Activated naive CD4-positive, alpha-beta T cell treated with anti-CD3 and anti-CD28 coated beads, Interleukin-2, amount 10 ng/mL, durations not matched to agents 7 days and 5 days (primary cell): ENCODE measurements around the gene CDT1.

ENCODE experiments used
- CTCF ChIA-PET: fragments of 350-600 bp; sonication (Branson Sonifier 250); formaldehyde crosslinking; loops from one replicate; lab custom pipeline; 2021; ENCODE audit warnings: antibody characterized with exemption; lab: Charles Lee
- DNase-seq: peaks from one replicate; pipeline ENCODE4 v3.0.0-alpha.2; 2020
- H3K27ac Mint-ChIP-seq: one replicate; pipeline ENCODE4 v1.8.0; 2021; ENCODE audit warnings: mild to moderate bottlenecking, moderate library complexity, mixed read lengths
- H3K27me3 Mint-ChIP-seq: one replicate; pipeline ENCODE4 v1.8.0; 2021; ENCODE audit warnings: mild to moderate bottlenecking, mixed read lengths
- H3K36me3 Mint-ChIP-seq: one replicate; pipeline ENCODE4 v1.8.0; 2021; ENCODE audit warnings: mixed read lengths
- H3K4me1 Mint-ChIP-seq: one replicate; pipeline ENCODE4 v1.8.0; 2021; ENCODE audit warnings: mixed read lengths
- H3K4me3 Mint-ChIP-seq: one replicate; pipeline ENCODE4 v1.8.0; 2021; ENCODE audit warnings: mild to moderate bottlenecking, moderate library complexity, mixed read lengths
- H3K9me3 Mint-ChIP-seq: one replicate; pipeline ENCODE4 v1.8.0; 2021; ENCODE audit warnings: mixed read lengths

Gene CDT1

GRCh38 chr16:88855736-88856121 is 52.1 kb downstream of the CDT1 start:
- Mint-ChIP-seq H3K4me1 (peaks cover 34% of the 10 kb centered on the region), H3K27me3 (no peaks in the 10 kb centered on the region), H3K9me3 (no peaks in the 10 kb centered on the region), H3K4me3 (peak overlapping the region; percentile 68), H3K36me3 (peaks cover 10% of the 10 kb centered on the region), H3K27ac (peak overlapping the region; percentile 73)
- CTCF ChIA-PET: interaction anchor here (1.6 kb wide), 1 partner anchor 43 kb away, joined by 3 read pairs; no protein-coding TSS in a partner anchor
- DNase-seq: no peak

GRCh38 chr16:88856122-88856827 is 52.7 kb downstream of the CDT1 start:
- H3K36me3 Mint-ChIP-seq: peaks cover 14% of the 10 kb centered on the region
- peak overlapping the region; percentile 90 for H3K4me3 Mint-ChIP-seq
- no peaks in the 10 kb centered on the region for H3K27me3 Mint-ChIP-seq
- H3K27ac Mint-ChIP-seq: peak overlapping the region; percentile 73
- H3K4me1 Mint-ChIP-seq: peaks cover 34% of the 10 kb centered on the region
- DNase-seq: no peak
- H3K9me3 Mint-ChIP-seq: no peaks in the 10 kb centered on the region
- CTCF ChIA-PET: interaction anchor here (1.6 to 2.1 kb wide), 6 partner anchors 10 to 113 kb away, joined by 3 to 14 read pairs (median 7); no protein-coding TSS in a partner anchor

- Mint-ChIP-seq H3K4me3 (peak within 1 kb of the TSS; percentile 90), H3K27me3 (no peaks in the 10 kb centered on the region), H3K27ac (peak within 1 kb of the TSS; percentile 87), H3K36me3 (peaks cover 16% of the 10 kb centered on the region), H3K9me3 (no peaks in the 10 kb centered on the region), H3K4me1 (peaks cover 34% of the 10 kb centered on the region)
- CTCF ChIA-PET: interaction anchor here (0.7 to 2.1 kb wide), 14 partner anchors 9 to 359 kb away, joined by 3 to 14 read pairs (median 5); partner anchors contain the start of gene PABPN1L
- DNase-seq: peak; percentile 99
These were observed 53.5 kb downstream of the CDT1 start, which contains the start of the genes GALNS and TRAPPC2L for GRCh38 chr16:88856828-88857727. TSS of gene GALNS (minus strand) at chr16:88856947. CDS start at chr16:88856877, 70 bp downstream. TSS of gene TRAPPC2L (plus strand) at chr16:88857127. CDS start at chr16:88857151, 24 bp downstream.

GRCh38 chr16:88857728-88858339 is 54.2 kb downstream of the CDT1 start:
- no peaks in the 10 kb centered on the region for H3K9me3 Mint-ChIP-seq
- H3K36me3 Mint-ChIP-seq: peaks cover 16% of the 10 kb centered on the region
- DNase-seq: peak; percentile 87
- no peaks in the 10 kb centered on the region for H3K27me3 Mint-ChIP-seq
- H3K4me1 Mint-ChIP-seq: peaks cover 34% of the 10 kb centered on the region
- H3K4me3 Mint-ChIP-seq: peak overlapping the region; percentile 90
- H3K27ac Mint-ChIP-seq: peak overlapping the region; percentile 87
- CTCF ChIA-PET: interaction anchor here (0.7 to 2.1 kb wide), 14 partner anchors 9 to 358 kb away, joined by 3 to 14 read pairs (median 5); partner anchors contain the start of gene PABPN1L
